Measurements from ENCODE around the gene KLK14. TPM values are rescaled to one million over a fixed set of nuclear protein-coding genes. Genes with fewer than 3 reads are reported as not detected.

The KLK14 gene
- total and polyA plus RNA-seq, 2 donors from 2014 or later = 0.22 TPM; not detected in 1

DNA sequence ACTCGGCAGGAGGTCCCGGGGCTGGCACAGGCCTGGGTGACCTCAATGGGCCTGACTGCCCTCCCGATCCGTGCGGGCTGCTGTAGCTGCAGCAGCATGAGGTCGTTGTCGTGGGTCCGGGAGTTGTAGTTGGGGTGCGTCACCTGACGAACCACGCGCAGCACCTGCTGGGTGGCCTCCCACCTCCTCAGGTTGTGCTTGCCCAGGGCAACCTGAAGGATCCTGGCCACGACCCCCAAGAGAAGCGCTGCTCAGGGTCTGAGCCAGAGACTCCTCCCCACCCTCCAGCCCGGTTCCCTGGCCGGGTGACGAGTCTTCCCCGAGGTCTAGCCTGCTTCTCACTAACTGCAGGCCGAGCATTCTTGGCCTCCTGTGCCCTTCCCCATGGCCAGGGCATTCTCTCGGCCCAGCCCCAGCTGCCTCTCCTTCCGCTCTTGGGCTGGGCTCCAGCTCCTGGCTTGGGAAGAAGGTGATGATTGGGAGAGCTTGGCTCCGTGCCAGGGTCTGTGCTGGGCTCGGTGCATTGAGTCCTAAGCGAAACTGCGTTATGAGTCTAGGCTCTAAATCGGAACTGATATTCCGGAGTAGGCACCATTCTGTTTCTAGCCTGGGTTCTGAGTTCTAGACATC, 3.1 kb downstream of the KLK14 start:
- TF ChIP-seq CTCF (IDR thresholded peaks at IDR 0.05; ENCODE audit: borderline replicate concordance, extremely low read depth, insufficient read depth) = no peak
- FAIRE-seq = no peak
- H3K4me1 ChIP-seq (ENCODE audit: control insufficient read depth in 2 of 3, insufficient read depth in 2 of 3, low read depth in 1 of 3, low read length in 3 of 3) = no peaks in the 10 kb centered on the region
- no peaks in the 10 kb centered on the region for H3K27me3 ChIP-seq (ENCODE audit: control insufficient read depth, insufficient read depth, low read length)
- no peak overlapping the region for H3K4me3 ChIP-seq (ENCODE audit: low read length in 3 of 3)
- intact Hi-C loops (cut with DNase I) = no loop called here
- DNase-seq = peak in 2 of 5 donors; percentile 17 to 70
- no peak overlapping the region for H3K27ac ChIP-seq (ENCODE audit: low read depth in 2 of 2, low read length in 2 of 2)
- no peak overlapping the region for H3K9ac ChIP-seq (ENCODE audit: low read length in 3 of 3)
- H3K36me3 ChIP-seq (ENCODE audit: control insufficient read depth in 2 of 3, insufficient read depth in 3 of 3, low read length in 3 of 3) = no peaks in the 10 kb centered on the region
- no peaks in the 10 kb centered on the region for H3K9me3 ChIP-seq (ENCODE audit: control insufficient read depth in 2 of 3, insufficient read depth in 1 of 3, low read length in 3 of 3)

GRCh38 chr19:51078731-51079130, 4.0 kb downstream of the KLK14 start:
- Histone ChIP-seq H3K4me3 (ENCODE audit: low read length in 3 of 3) (no peak overlapping the region), H3K9ac (ENCODE audit: low read length in 3 of 3) (no peak overlapping the region), H3K4me1 (ENCODE audit: control insufficient read depth in 2 of 3, insufficient read depth in 2 of 3, low read depth in 1 of 3, low read length in 3 of 3) (no peaks in the 10 kb centered on the region), H3K27ac (ENCODE audit: low read depth in 2 of 2, low read length in 2 of 2) (no peak overlapping the region), H3K9me3 (ENCODE audit: control insufficient read depth in 2 of 3, insufficient read depth in 1 of 3, low read length in 3 of 3) (peaks cover 0 to 6% (median 2%) of the 10 kb centered on the region in 3 donors), H3K27me3 (ENCODE audit: control insufficient read depth, insufficient read depth, low read length) (no peaks in the 10 kb centered on the region), H3K36me3 (ENCODE audit: control insufficient read depth in 2 of 3, insufficient read depth in 3 of 3, low read length in 3 of 3) (no peaks in the 10 kb centered on the region)
- intact Hi-C loops (cut with DNase I) = no loop called here
- TF ChIP-seq CTCF (IDR thresholded peaks at IDR 0.05; ENCODE audit: borderline replicate concordance, extremely low read depth, insufficient read depth) = no peak
- FAIRE-seq (no peak), DNase-seq (peak in 1 of 5 donors; percentile 50)

DNA sequence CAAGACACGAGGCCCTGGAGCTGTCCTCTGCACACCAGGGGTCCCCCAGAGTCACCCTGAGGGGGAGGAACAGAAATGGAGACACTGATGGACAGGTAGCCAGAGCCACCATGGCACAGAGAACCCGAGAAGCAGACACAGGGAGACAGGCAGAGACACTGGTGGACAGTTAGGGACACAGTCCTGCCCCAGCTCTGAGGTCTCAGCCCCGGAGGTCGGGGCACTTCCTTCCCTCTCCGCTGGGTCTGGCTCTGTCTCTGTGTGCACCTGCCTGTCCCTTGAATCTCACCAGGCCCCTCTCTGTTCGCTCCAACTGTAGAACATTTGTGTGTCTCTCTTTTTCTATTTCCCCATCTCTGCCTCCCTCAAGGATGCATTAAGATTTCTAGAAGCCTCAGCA, 4.6 kb downstream of the KLK14 start:
- Histone ChIP-seq H3K27me3 (ENCODE audit: control insufficient read depth, insufficient read depth, low read length) (no peaks in the 10 kb centered on the region), H3K36me3 (ENCODE audit: control insufficient read depth in 2 of 3, insufficient read depth in 3 of 3, low read length in 3 of 3) (no peaks in the 10 kb centered on the region), H3K9me3 (ENCODE audit: control insufficient read depth in 2 of 3, insufficient read depth in 1 of 3, low read length in 3 of 3) (peaks cover 0 to 6% (median 2%) of the 10 kb centered on the region in 3 donors), H3K4me1 (ENCODE audit: control insufficient read depth in 2 of 3, insufficient read depth in 2 of 3, low read depth in 1 of 3, low read length in 3 of 3) (no peaks in the 10 kb centered on the region), H3K4me3 (ENCODE audit: low read length in 3 of 3) (no peak overlapping the region), H3K9ac (ENCODE audit: low read length in 3 of 3) (no peak overlapping the region), H3K27ac (ENCODE audit: low read depth in 2 of 2, low read length in 2 of 2) (no peak overlapping the region)
- TF ChIP-seq CTCF (IDR thresholded peaks at IDR 0.05; ENCODE audit: borderline replicate concordance, extremely low read depth, insufficient read depth) = no peak
- DNase-seq (peak in 1 of 5 donors; percentile 47), FAIRE-seq (no peak)
- intact Hi-C loops (cut with DNase I) = no loop called here
